ENCODE results near the gene MYL4. TPM values are rescaled to one million over a fixed set of nuclear protein-coding genes. Genes with fewer than 3 reads are reported as not detected.

Gene MYL4
- total and polyA plus RNA-seq, 2 donors (not counting 3 experiments of a cell fraction or from before 2014, with no cell fraction given), result 2.0 to 2.1 TPM

DNA sequence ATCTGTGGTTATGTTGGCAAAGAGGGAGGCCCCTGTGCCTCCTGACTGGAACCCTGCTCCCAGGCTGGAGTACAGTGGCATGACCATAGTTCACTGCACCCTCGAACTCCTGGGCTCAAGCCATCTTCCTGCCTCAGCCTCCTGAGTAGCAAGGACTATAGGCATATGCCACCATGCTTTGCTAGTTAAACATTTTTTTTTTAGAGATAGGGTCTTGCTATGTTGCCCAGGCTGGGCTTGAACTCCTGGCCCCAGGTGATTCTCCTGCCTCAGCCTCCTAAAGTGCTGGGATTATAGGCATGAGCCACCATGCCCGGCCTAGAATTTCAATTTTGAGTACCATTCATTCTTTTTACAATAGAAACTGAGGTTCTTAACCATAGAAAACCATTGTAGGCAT lies 23.3 kb downstream of the MYL4 start:
- no peak overlapping the region for H3K9ac ChIP-seq (replicated peaks; ENCODE audit: extremely low read depth, insufficient read depth, low read length)
- H3K9me3 ChIP-seq (replicated peaks; ENCODE audit: control insufficient read depth, insufficient read depth, low read length), result no peaks in the 10 kb centered on the region
- intact Hi-C loops (cut with micrococcal nuclease) (no loop called here), dilution Hi-C loops (cut with MboI; ENCODE audit: extremely low pct_ligation_motif_present, low sequenced_read_pairs) (no loop called here)
- no peak overlapping the region for H2AFZ ChIP-seq (ENCODE audit: low read depth, low read length)
- DNase-seq (ENCODE audit: low read depth, low spot score), result no peak
- H3K4me3 ChIP-seq (replicated peaks in 1 of 3; ENCODE audit: insufficient read depth in 1 of 3, low read depth in 1 of 3, low read length in 3 of 3), result no peak overlapping the region
- no peak overlapping the region for H3K27ac ChIP-seq (ENCODE audit: insufficient read depth, low read depth, low read length)
- H3K9me1 ChIP-seq (replicated peaks; ENCODE audit: control insufficient read depth, extremely low read depth, insufficient read depth, low read length), result no peaks in the 10 kb centered on the region
- no peak for FAIRE-seq
- CTCF ChIA-PET, result interaction anchor here (2.6 to 4.5 kb wide), 2 partner anchors 83 kb away, joined by 20 to 120 read pairs; no protein-coding TSS in a partner anchor
- POLR2A ChIA-PET, result no interaction called here
- no peaks in the 10 kb centered on the region for H3K36me3 ChIP-seq (ENCODE audit: control insufficient read depth in 2 of 2, extremely low read depth in 1 of 2, insufficient read depth in 2 of 2, low read length in 2 of 2)
- no peaks in the 10 kb centered on the region for H3K27me3 ChIP-seq (ENCODE audit: control insufficient read depth in 2 of 2, insufficient read depth in 2 of 2, low read length in 2 of 2)
- TF ChIP-seq POLR2A (IDR thresholded peaks at IDR 0.05; ENCODE audit: low read depth, low read length) (no peak), EZH2 (IDR thresholded peaks at IDR 0.05; ENCODE audit: borderline replicate concordance, low read depth, low read length, severe bottlenecking) (no peak), POLR2AphosphoS5 (IDR thresholded peaks at IDR 0.05; ENCODE audit: insufficient read depth, low read depth, low read length) (no peak), GATA2 (IDR thresholded peaks at IDR 0.05; ENCODE audit: insufficient read depth, insufficient read length, low read depth, low read length) (no peak), JUN (IDR thresholded peaks at IDR 0.05; ENCODE audit: borderline replicate concordance, insufficient read depth, insufficient read length, low read depth) (no peak), FOS (IDR thresholded peaks at IDR 0.05; ENCODE audit: borderline replicate concordance, insufficient read depth, low read length) (no peak)
- TF ChIP-seq, protein P1, sequence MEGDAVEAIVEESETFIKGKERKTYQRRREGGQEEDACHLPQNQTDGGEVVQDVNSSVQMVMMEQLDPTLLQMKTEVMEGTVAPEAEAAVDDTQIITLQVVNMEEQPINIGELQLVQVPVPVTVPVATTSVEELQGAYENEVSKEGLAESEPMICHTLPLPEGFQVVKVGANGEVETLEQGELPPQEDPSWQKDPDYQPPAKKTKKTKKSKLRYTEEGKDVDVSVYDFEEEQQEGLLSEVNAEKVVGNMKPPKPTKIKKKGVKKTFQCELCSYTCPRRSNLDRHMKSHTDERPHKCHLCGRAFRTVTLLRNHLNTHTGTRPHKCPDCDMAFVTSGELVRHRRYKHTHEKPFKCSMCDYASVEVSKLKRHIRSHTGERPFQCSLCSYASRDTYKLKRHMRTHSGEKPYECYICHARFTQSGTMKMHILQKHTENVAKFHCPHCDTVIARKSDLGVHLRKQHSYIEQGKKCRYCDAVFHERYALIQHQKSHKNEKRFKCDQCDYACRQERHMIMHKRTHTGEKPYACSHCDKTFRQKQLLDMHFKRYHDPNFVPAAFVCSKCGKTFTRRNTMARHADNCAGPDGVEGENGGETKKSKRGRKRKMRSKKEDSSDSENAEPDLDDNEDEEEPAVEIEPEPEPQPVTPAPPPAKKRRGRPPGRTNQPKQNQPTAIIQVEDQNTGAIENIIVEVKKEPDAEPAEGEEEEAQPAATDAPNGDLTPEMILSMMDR (IDR thresholded peaks at IDR 0.05; ENCODE audit: extremely low read depth in 1 of 2, insufficient read depth in 1 of 2, low read depth in 1 of 2, low read length in 2 of 2), result no peak
- TF ChIP-seq, protein P2, sequence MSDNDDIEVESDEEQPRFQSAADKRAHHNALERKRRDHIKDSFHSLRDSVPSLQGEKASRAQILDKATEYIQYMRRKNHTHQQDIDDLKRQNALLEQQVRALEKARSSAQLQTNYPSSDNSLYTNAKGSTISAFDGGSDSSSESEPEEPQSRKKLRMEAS (IDR thresholded peaks at IDR 0.05; ENCODE audit: insufficient read depth, insufficient read length), result no peak
- no peaks in the 10 kb centered on the region for H3K79me2 ChIP-seq (ENCODE audit: control insufficient read depth, insufficient read depth, low read length)
- H3K4me2 ChIP-seq (ENCODE audit: insufficient read depth, low read length), result no peak overlapping the region
- BruUV-seq (replicated peaks), result no TSS peak
- H4K20me1 ChIP-seq (replicated peaks; ENCODE audit: control insufficient read depth, extremely low read depth, insufficient read depth, low read length), result no peaks in the 10 kb centered on the region
- H3K4me1 ChIP-seq (ENCODE audit: control insufficient read depth, extremely low read depth, insufficient read depth, low read length), result peaks cover 11% of the 10 kb centered on the region

All from endothelial cell of umbilical vein (primary cell).